ENCODE data around the gene HDAC11. TPM values are rescaled to one million over a fixed set of nuclear protein-coding genes. Genes with fewer than 3 reads are reported as not detected.

HDAC11 gene
- total and polyA plus RNA-seq, 2 of the 13 experiments (the other 11 are each of a cell fraction or from before 2014, with no cell fraction given) = 13.7 to 33.1 TPM

GRCh38 chr3:13475871-13476590, 4.1 kb upstream of the HDAC11 start (continued):
- TF ChIP-seq ATF2 (CRISPR knock-in tag; IDR thresholded peaks at IDR 0.05) = 0 out of 2 replicates have a peak, but pooled peaks have one; percentile 20
- peak; percentile 29; the same call in 1 of the 2 replicates for TF ChIP-seq ZMYM4 (CRISPR knock-in tag; IDR thresholded peaks at IDR 0.05)
- TF ChIP-seq DRAP1 (CRISPR knock-in tag; IDR thresholded peaks at IDR 0.05) = peak; percentile 82
- peak; percentile 58; the same call in 1 of the 2 replicates for TF ChIP-seq MLX (CRISPR knock-in tag; IDR thresholded peaks at IDR 0.05)
- peak; percentile 71 for TF ChIP-seq FOXJ3 (CRISPR knock-in tag; IDR thresholded peaks at IDR 0.05; ENCODE audit: borderline replicate concordance)
- no peak for TF ChIP-seq MAFF (IDR thresholded peaks at IDR 0.05; ENCODE audit: low read depth, low read length)
- TF ChIP-seq ZSCAN30 (CRISPR knock-in tag; IDR thresholded peaks at IDR 0.05) = no peak
- TF ChIP-seq ZNF781 (CRISPR knock-in tag; IDR thresholded peaks at IDR 0.05; ENCODE audit: borderline replicate concordance, not compliant biosample characterization) = no peak
- peak; percentile 77; the same call in 1 of the 2 replicates for TF ChIP-seq RXRA (CRISPR knock-in tag; IDR thresholded peaks at IDR 0.05)
- peak; percentile 37; the same call in 1 of the 2 replicates for TF ChIP-seq CBX5 (CRISPR knock-in tag; IDR thresholded peaks at IDR 0.05; ENCODE audit: borderline replicate concordance)
- TF ChIP-seq ZKSCAN1 (IDR thresholded peaks at IDR 0.05; ENCODE audit: low read length) = no peak
- no peak for TF ChIP-seq RARG (CRISPR knock-in tag; IDR thresholded peaks at IDR 0.05; ENCODE audit: low read depth)
- no peak for TF ChIP-seq PCBP2 (optimal IDR thresholded peaks at IDR 0.05; ENCODE audit: low read depth, low read length, poor library complexity, severe bottlenecking)
- TF ChIP-seq RBM39 (IDR thresholded peaks at IDR 0.05; ENCODE audit: low read depth, low read length, poor library complexity, severe bottlenecking) = no peak
- TF ChIP-seq ZBTB7A (CRISPR knock-in tag; IDR thresholded peaks at IDR 0.05) = 0 out of 2 replicates have a peak, but pooled peaks have one; percentile 49
- TF ChIP-seq ZNF274 (CRISPR knock-in tag; IDR thresholded peaks at IDR 0.05) = 0 out of 2 replicates have a peak, but pooled peaks have one; percentile 16
- TF ChIP-seq CEBPG (CRISPR knock-in tag; IDR thresholded peaks at IDR 0.05) = peak; percentile 26; the same call in 1 of the 2 replicates
- TF ChIP-seq ZNF772 (CRISPR knock-in tag; IDR thresholded peaks at IDR 0.05) = peak; percentile 33; the same call in 1 of the 2 replicates
- no peak for TF ChIP-seq ZNF552 (CRISPR knock-in tag; IDR thresholded peaks at IDR 0.05; ENCODE audit: borderline replicate concordance)
- no peak for TF ChIP-seq RAD51 (IDR thresholded peaks at IDR 0.05; ENCODE audit: borderline replicate concordance)
- TF ChIP-seq ARHGAP35 (CRISPR knock-in tag; IDR thresholded peaks at IDR 0.05; ENCODE audit: borderline replicate concordance) = no peak
- no peak for TF ChIP-seq DBP (CRISPR knock-in tag; IDR thresholded peaks at IDR 0.05; ENCODE audit: not compliant biosample characterization)
- no peak for TF ChIP-seq MXD1 (CRISPR knock-in tag; IDR thresholded peaks at IDR 0.05)
- TF ChIP-seq SOX5 (CRISPR knock-in tag; IDR thresholded peaks at IDR 0.05; ENCODE audit: borderline replicate concordance) = peak; percentile 81
- no peak for TF ChIP-seq ZNF546 (CRISPR knock-in tag; conservative IDR thresholded peaks at IDR 0.05)
- TF ChIP-seq NFKB2 (CRISPR knock-in tag; IDR thresholded peaks at IDR 0.05; ENCODE audit: borderline replicate concordance) = no peak
- peak in 1 of 2 experiments; percentile 45; a peak in 1 of 4 replicates for TF ChIP-seq NR2F1 (CRISPR knock-in tag; IDR thresholded peaks at IDR 0.05)

Measured in HepG2 (cell line).